Measurements from ENCODE around the gene MTREX. TPM values are rescaled to one million over a fixed set of nuclear protein-coding genes. Genes with fewer than 3 reads are reported as not detected.

Gene MTREX
- total and polyA plus RNA-seq, 10 of the 15 experiments (the other 5 are each of a cell fraction or from before 2014, with no cell fraction given), result 20.1 to 102 (median 49.0) TPM

DNA sequence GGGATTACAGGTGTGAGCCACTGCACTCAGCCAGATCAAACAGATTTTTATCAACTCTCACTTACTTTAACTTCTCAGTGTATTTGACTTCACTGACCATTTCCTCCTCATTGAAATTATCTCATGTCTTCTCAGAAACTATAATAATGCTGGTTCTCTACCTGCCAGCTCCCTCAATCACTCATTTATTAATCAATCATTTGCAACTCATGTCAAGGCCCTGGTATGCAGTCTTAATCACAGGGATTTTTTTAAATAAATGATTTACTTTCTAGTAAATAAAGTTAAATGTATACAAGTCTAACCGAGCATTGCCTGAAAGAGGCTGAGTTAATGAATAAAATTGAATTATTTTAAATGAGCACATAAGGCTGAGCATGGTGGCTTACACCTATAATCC is 163.7 kb downstream of the MTREX start:
- Histone ChIP-seq H3K4me3 (no peak overlapping the region), H3K36me3 (ENCODE audit: control insufficient read depth in 2 of 2, insufficient read depth in 2 of 2, low read length in 1 of 2) (no peaks in the 10 kb centered on the region), H3K9ac (ENCODE audit: control insufficient read depth, insufficient read depth, low read length) (no peak overlapping the region), H3K4me2 (ENCODE audit: control insufficient read depth, insufficient read depth) (no peak overlapping the region), H3K27ac (ENCODE audit: control insufficient read depth, insufficient read depth) (no peak overlapping the region), H3K79me2 (ENCODE audit: control insufficient read depth, insufficient read depth, low read length) (no peaks in the 10 kb centered on the region), H2AFZ (ENCODE audit: control insufficient read depth, low read depth, low read length) (no peak overlapping the region), H3K9me3 (replicated peaks; ENCODE audit: control insufficient read depth, insufficient read depth, low read length) (no peaks in the 10 kb centered on the region), H4K20me1 (ENCODE audit: control insufficient read depth, insufficient read depth) (no peaks in the 10 kb centered on the region), H3K27me3 (replicated peaks in 1 of 2; ENCODE audit: control insufficient read depth in 2 of 2, insufficient read depth in 2 of 2, low read length in 1 of 2) (no peaks in the 10 kb centered on the region), H3K4me1 (ENCODE audit: control insufficient read depth, insufficient read depth, low read length) (no peaks in the 10 kb centered on the region)
- BruUV-seq (replicated peaks), result no TSS peak
- CTCF ChIA-PET, result no interaction called here
- POLR2A ChIA-PET, result no interaction called here
- RAD21 ChIA-PET (ENCODE audit: unreplicated experiment), result no interaction called here
- no peak for ATAC-seq
- FAIRE-seq, result no peak
- SMC1A ChIA-PET (ENCODE audit: uncharacterized antibody, unreplicated experiment), result no interaction called here
- no peak for DNase-seq (ENCODE audit: low read depth, low spot score)
- WGBS (ENCODE audit: insufficient coverage, insufficient replicate concordance, low lambda C conversion rate, missing lambda C conversion rate), result 100% methylated on average over 1 of the region's 1 CpG
- no peak for TF ChIP-seq BRCA1 (IDR thresholded peaks at IDR 0.05; ENCODE audit: low read depth, low read length)
- TF ChIP-seq, protein P1, sequence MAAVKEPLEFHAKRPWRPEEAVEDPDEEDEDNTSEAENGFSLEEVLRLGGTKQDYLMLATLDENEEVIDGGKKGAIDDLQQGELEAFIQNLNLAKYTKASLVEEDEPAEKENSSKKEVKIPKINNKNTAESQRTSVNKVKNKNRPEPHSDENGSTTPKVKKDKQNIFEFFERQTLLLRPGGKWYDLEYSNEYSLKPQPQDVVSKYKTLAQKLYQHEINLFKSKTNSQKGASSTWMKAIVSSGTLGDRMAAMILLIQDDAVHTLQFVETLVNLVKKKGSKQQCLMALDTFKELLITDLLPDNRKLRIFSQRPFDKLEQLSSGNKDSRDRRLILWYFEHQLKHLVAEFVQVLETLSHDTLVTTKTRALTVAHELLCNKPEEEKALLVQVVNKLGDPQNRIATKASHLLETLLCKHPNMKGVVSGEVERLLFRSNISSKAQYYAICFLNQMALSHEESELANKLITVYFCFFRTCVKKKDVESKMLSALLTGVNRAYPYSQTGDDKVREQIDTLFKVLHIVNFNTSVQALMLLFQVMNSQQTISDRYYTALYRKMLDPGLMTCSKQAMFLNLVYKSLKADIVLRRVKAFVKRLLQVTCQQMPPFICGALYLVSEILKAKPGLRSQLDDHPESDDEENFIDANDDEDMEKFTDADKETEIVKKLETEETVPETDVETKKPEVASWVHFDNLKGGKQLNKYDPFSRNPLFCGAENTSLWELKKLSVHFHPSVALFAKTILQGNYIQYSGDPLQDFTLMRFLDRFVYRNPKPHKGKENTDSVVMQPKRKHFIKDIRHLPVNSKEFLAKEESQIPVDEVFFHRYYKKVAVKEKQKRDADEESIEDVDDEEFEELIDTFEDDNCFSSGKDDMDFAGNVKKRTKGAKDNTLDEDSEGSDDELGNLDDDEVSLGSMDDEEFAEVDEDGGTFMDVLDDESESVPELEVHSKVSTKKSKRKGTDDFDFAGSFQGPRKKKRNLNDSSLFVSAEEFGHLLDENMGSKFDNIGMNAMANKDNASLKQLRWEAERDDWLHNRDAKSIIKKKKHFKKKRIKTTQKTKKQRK (IDR thresholded peaks at IDR 0.05; ENCODE audit: low read depth, low read length), result no peak
- TF ChIP-seq TCF12 (IDR thresholded peaks at IDR 0.05; ENCODE audit: low read depth, low read length), result no peak
- no peak for TF ChIP-seq ZBED1 (IDR thresholded peaks at IDR 0.05; ENCODE audit: borderline replicate concordance)
- no peak for TF ChIP-seq ZNF274 (IDR thresholded peaks at IDR 0.05; ENCODE audit: insufficient read depth, insufficient read length)
- TF ChIP-seq PML (IDR thresholded peaks at IDR 0.05; ENCODE audit: low read length), result no peak
- TF ChIP-seq, protein P2, sequence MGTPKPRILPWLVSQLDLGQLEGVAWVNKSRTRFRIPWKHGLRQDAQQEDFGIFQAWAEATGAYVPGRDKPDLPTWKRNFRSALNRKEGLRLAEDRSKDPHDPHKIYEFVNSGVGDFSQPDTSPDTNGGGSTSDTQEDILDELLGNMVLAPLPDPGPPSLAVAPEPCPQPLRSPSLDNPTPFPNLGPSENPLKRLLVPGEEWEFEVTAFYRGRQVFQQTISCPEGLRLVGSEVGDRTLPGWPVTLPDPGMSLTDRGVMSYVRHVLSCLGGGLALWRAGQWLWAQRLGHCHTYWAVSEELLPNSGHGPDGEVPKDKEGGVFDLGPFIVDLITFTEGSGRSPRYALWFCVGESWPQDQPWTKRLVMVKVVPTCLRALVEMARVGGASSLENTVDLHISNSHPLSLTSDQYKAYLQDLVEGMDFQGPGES (IDR thresholded peaks at IDR 0.05), result no peak
- TF ChIP-seq ATF7 (IDR thresholded peaks at IDR 0.05; ENCODE audit: low read depth), result no peak
- intact Hi-C loops (cut with micrococcal nuclease; ENCODE audit: unreplicated experiment) (no loop called here), in situ Hi-C loops (cut with MboI) (no loop called here)
